ENCODE data around the gene GYPA.
"Not testable (repeated sequence)": the region's sequence is repeated elsewhere in the genome, so short reads cannot be mapped to it uniquely, and the experiment has no call there.

- not testable (repeated sequence) for TF ChIP-seq CTCF (conservative IDR thresholded peaks at IDR 0.05; ENCODE audit: low read depth, low read length); FOS (IDR thresholded peaks at IDR 0.05; ENCODE audit: low read depth, low read length)
These were observed 2.3 kb downstream of the GYPA start for GRCh38 chr4:144138239-144138638.

Measured in IMR-90 (cell line).